Endothelial cell of umbilical vein (primary cell): ENCODE data around the gene PRR7. TPM values are rescaled to one million over a fixed set of nuclear protein-coding genes. Genes with fewer than 3 reads are reported as not detected.

Source experiments
- BruUV-seq: library from RNA; stranded (reverse); fragments of 400-500 nt; replicated peaks from 2 replicates; lab custom pipeline; 2021; lab: Mats Ljungman, UMichigan
- CTCF ChIA-PET: fragments of 300-600, 350-600 bp; sonication (Branson Sonifier 250); formaldehyde crosslinking; loops from one replicate; lab custom pipeline; 2021; ENCODE audit warnings: antibody characterized with exemption, inconsistent platforms; lab: Charles Lee
- POLR2A ChIA-PET: fragments of 300-600, 350-600 bp; sonication (Branson Sonifier 250); formaldehyde crosslinking; loops from one replicate; lab custom pipeline; 2021; ENCODE audit warnings: antibody characterized with exemption, inconsistent platforms; lab: Charles Lee
- DNase-seq: peaks from one replicate; pipeline ENCODE4 v3.0.0-alpha.2; 2011; ENCODE audit warnings: low read depth, low spot score
- FAIRE-seq: peaks from 2 replicates; lab custom pipeline; 2011; peaks lifted over from hg19 to GRCh38; lab: Jason Lieb, UNC
- H2AFZ ChIP-seq: 2 replicates; pipeline ENCODE4 v1.6.0; 2012; ENCODE audit warnings: low read depth, low read length, control low read depth, inconsistent platforms
- H3K27ac ChIP-seq: 2 replicates; pipeline ENCODE4 v1.5.1; 2011; ENCODE audit warnings: low read depth, mild to moderate bottlenecking, control low read depth, low read length, moderate library complexity; ENCODE audit not compliant: insufficient read depth
- H3K27me3 ChIP-seq, 2 experiments: 2 replicates each; pipeline versions ENCODE4 v1.6.0 to v1.6.1; 2011; ENCODE audit warnings: low read length in 2 of 2, mixed read lengths in 1 of 2; ENCODE audit not compliant: control insufficient read depth in 2 of 2, insufficient read depth in 2 of 2
- H3K36me3 ChIP-seq, 2 experiments: 2 replicates in 1 of 2; 3 replicates in 1 of 2; pipeline ENCODE4 v1.5.1; 2011; ENCODE audit warnings: low read length in 2 of 2, mild to moderate bottlenecking in 1 of 2, moderate library complexity in 1 of 2; ENCODE audit not compliant: control insufficient read depth in 2 of 2, insufficient read depth in 2 of 2; ENCODE audit errors: extremely low read depth in 1 of 2
- H3K4me1 ChIP-seq: 3 replicates; pipeline ENCODE4 v1.5.1; 2011; ENCODE audit warnings: mild to moderate bottlenecking, low read length; ENCODE audit not compliant: control insufficient read depth, insufficient read depth; ENCODE audit errors: extremely low read depth
- H3K4me2 ChIP-seq: 2 replicates; pipeline ENCODE4 v1.6.1; 2011; ENCODE audit warnings: low read length, control low read depth, mixed read lengths; ENCODE audit not compliant: insufficient read depth
- H3K4me3 ChIP-seq, 3 experiments: fragments of 200-600 bp in 1 of 3; sonication (generic), shearing (Covaris generic) in 1 of 3; replicated peaks in 1 of 3; 2 replicates each; pipeline ENCODE4 v1.5.1; 2011 to 2016; ENCODE audit warnings: control low read depth in 3 of 3, low read length in 3 of 3, mild to moderate bottlenecking in 2 of 3, inconsistent platforms in 1 of 3, low read depth in 1 of 3, moderate library complexity in 1 of 3; ENCODE audit not compliant: insufficient read depth in 1 of 3
- H3K79me2 ChIP-seq: 2 replicates; pipeline ENCODE4 v1.6.0; 2012; ENCODE audit warnings: low read length, inconsistent platforms; ENCODE audit not compliant: control insufficient read depth, insufficient read depth
- H3K9ac ChIP-seq: replicated peaks from 2 replicates; pipeline ENCODE3; 2011; ENCODE audit warnings: low read length, control low read depth; ENCODE audit not compliant: insufficient read depth; ENCODE audit errors: extremely low read depth
- H3K9me1 ChIP-seq: replicated peaks from 3 replicates; pipeline ENCODE4 v1.6.0; 2011; ENCODE audit warnings: mild to moderate bottlenecking, low read length; ENCODE audit not compliant: control insufficient read depth, insufficient read depth; ENCODE audit errors: extremely low read depth
- H3K9me3 ChIP-seq: replicated peaks from 2 replicates; pipeline ENCODE4 v1.5.1; 2012; ENCODE audit warnings: low read length, inconsistent platforms; ENCODE audit not compliant: control insufficient read depth, insufficient read depth
- H4K20me1 ChIP-seq: replicated peaks from 2 replicates; pipeline ENCODE3; 2011; ENCODE audit warnings: mild to moderate bottlenecking, low read length; ENCODE audit not compliant: control insufficient read depth, insufficient read depth; ENCODE audit errors: extremely low read depth
- CTCF ChIP-seq, 2 donors: IDR thresholded peaks; 1 replicate in 1 of 2; 2 replicates in 1 of 2; pipeline ENCODE4 v1.5.1; 2011; ENCODE audit warnings: low read length in 2 of 2, mild to moderate bottlenecking in 2 of 2, moderate library complexity in 2 of 2, control low read depth in 1 of 2, inconsistent platforms in 1 of 2, low read depth in 1 of 2; ENCODE audit not compliant: insufficient read depth in 1 of 2; ENCODE audit errors: extremely low read depth in 1 of 2
- EZH2 ChIP-seq: IDR thresholded peaks from 2 replicates; pipeline ENCODE4 v1.6.1; 2012; ENCODE audit warnings: borderline replicate concordance, low read depth, mild to moderate bottlenecking, moderate library complexity, low read length, inconsistent platforms; ENCODE audit not compliant: severe bottlenecking
- FOS ChIP-seq: IDR thresholded peaks from 2 replicates; pipeline ENCODE4 v1.6.1; 2011; ENCODE audit warnings: mild to moderate bottlenecking, low read length, moderate library complexity, borderline replicate concordance; ENCODE audit not compliant: insufficient read depth
- JUN ChIP-seq: IDR thresholded peaks from 2 replicates; pipeline ENCODE4 v1.6.1; 2011; ENCODE audit warnings: borderline replicate concordance, low read depth; ENCODE audit not compliant: insufficient read length, insufficient read depth
- MYC ChIP-seq: IDR thresholded peaks from one replicate; pipeline ENCODE4 v1.6.1; 2011; ENCODE audit warnings: mild to moderate bottlenecking, low read depth, low read length
- POLR2A ChIP-seq: IDR thresholded peaks from 2 replicates; pipeline ENCODE4 v1.6.1; 2012; ENCODE audit warnings: low read depth, mild to moderate bottlenecking, control low read depth, low read length
- POLR2AphosphoS5 ChIP-seq: IDR thresholded peaks from 2 replicates; pipeline ENCODE4 v1.6.1; 2012; ENCODE audit warnings: low read depth, mild to moderate bottlenecking, control low read depth, low read length, moderate library complexity; ENCODE audit not compliant: insufficient read depth
- dilution Hi-C: fragments of 300-500 bp; cut with MboI; formaldehyde crosslinking; loops from one replicate; pipeline ENCODE4 v1.15.0; 2019; ENCODE audit warnings: low sequenced_read_pairs; ENCODE audit not compliant: extremely low pct_ligation_motif_present
- intact Hi-C: fragments of 100-400 bp; cut with micrococcal nuclease; formaldehyde crosslinking; loops from one replicate; pipeline ENCODE4 v1.10.0; 2022
- polyA plus RNA-seq, 4 experiments: library from polyadenylated mRNA; depleted of rRNA in 3 of 4; stranded (reverse) in 3 of 4; unstranded in 1 of 4; fragments of >200 nt; gene quantifications; 2 replicates each; pipeline versions ENCODE4 v1.2.1 to v1.2.3, GENCODE V29; 2011 to 2012; ENCODE audit warnings: missing spikeins in 1 of 4
- total RNA-seq: library from RNA; stranded (reverse); gene quantifications from 2 replicates; pipeline ENCODE4 v1.2.3, GENCODE V29; 2021

The PRR7 gene
- total and polyA plus RNA-seq, 2 donors (not counting 3 experiments of a cell fraction or from before 2014, with no cell fraction given), result 6.5 to 6.6 TPM

- Histone ChIP-seq H2AFZ (peak overlapping the region; percentile 23), H3K36me3 (peaks cover 7 to 23% of the 10 kb centered on the region in 2 experiments), H3K9me3 (no peaks in the 10 kb centered on the region), H3K27me3 (no peaks in the 10 kb centered on the region), H3K4me2 (peak overlapping the region; percentile 61), H3K79me2 (no peaks in the 10 kb centered on the region), H4K20me1 (no peaks in the 10 kb centered on the region), H3K9ac (peak overlapping the region; percentile 80), H3K4me1 (peaks cover 28% of the 10 kb centered on the region), H3K9me1 (no peaks in the 10 kb centered on the region), H3K27ac (peak overlapping the region; percentile 77), H3K4me3 (peak overlapping the region; percentile 6 to 38 (median 21))
- dilution Hi-C loops (no loop called here), intact Hi-C loops (loop anchor here (1.0 to 2.0 kb wide), 7 partner anchors 8 to 340 kb away; partner anchors contain the start of genes GRK6 and PRR7)
- no peak for TF ChIP-seq EZH2
- TF ChIP-seq MYC, result no peak
- peak; percentile 84 for TF ChIP-seq POLR2AphosphoS5
- TF ChIP-seq POLR2A, result peak; percentile 59
- TF ChIP-seq CTCF (IDR thresholded peaks at IDR 0.05; ENCODE audit: extremely low read depth in 1 of 2, insufficient read depth in 1 of 2, low read depth in 1 of 2, low read length in 2 of 2), result peak; percentile 83 to 99
- peak; percentile 53 for TF ChIP-seq FOS
- TF ChIP-seq JUN, result peak; percentile 75
- ChIA-PET CTCF (interaction anchor here (0.8 to 13.5 kb wide), 31 partner anchors 8 to 1725 kb away, joined by 3 to 288 read pairs (median 6); partner anchors contain the start of genes DBN1, F12, GRK6 and PDLIM7), POLR2A (interaction anchor here (0.7 to 2.5 kb wide), 3 partner anchors 8 to 64 kb away, joined by 3 to 12 read pairs (median 7); partner anchors contain the start of gene PRR7)
- DNase-seq (peak; percentile 92), FAIRE-seq (peak; percentile 86)
- BruUV-seq, result no TSS peak
Measured at GRCh38 chr5:177454397-177455035, 7.9 kb downstream of the PRR7 start.
